PC-9 (cell line): Measurements from ENCODE around the gene CMTM4. TPM values are rescaled to one million over a fixed set of nuclear protein-coding genes. Genes with fewer than 3 reads are reported as not detected.

Experiments used
- BruUV-seq: library from RNA; stranded (reverse); fragments of 400-500 nt; replicated peaks from 2 replicates; lab custom pipeline; 2021; lab: Mats Ljungman, UMichigan
- CTCF ChIA-PET: fragments of 300-600 bp; sonication (Branson Sonifier 250); formaldehyde crosslinking; loops from one replicate; lab custom pipeline; 2022; ENCODE audit warnings: antibody characterized with exemption; lab: Charles Lee
- POLR2A ChIA-PET: fragments of 300-600 bp; sonication (Branson Sonifier 250); formaldehyde crosslinking; loops from one replicate; lab custom pipeline; 2022; ENCODE audit warnings: antibody characterized with exemption; ENCODE audit not compliant: unreplicated experiment; lab: Charles Lee
- DNase-seq, 2 experiments: peaks; one replicate each; pipeline versions ENCODE4 v3.0.0 to v3.0.0-alpha.2; 2015 to 2022; ENCODE audit warnings: mixed read lengths in 1 of 2
- H2AFZ ChIP-seq: fragments of 200-600 bp; sonication (generic); 2 replicates; pipeline ENCODE4 v1.8.1; 2017; ENCODE audit warnings: antibody characterized with exemption
- H3F3A ChIP-seq: fragments of 200-600 bp; sonication (generic); 2 replicates; pipeline ENCODE4 v1.8.1; 2017; ENCODE audit warnings: antibody characterized with exemption, mild to moderate bottlenecking, low read depth; ENCODE audit not compliant: insufficient read depth
- H3K27ac ChIP-seq: fragments of 200-600 bp; sonication (generic); 2 replicates; pipeline ENCODE4 v1.6.1; 2016; ENCODE audit warnings: mixed run types
- H3K27me3 ChIP-seq: fragments of 200-600 bp; sonication (generic); 2 replicates; pipeline ENCODE4 v1.6.1; 2016; ENCODE audit warnings: low read depth, mixed run types; ENCODE audit not compliant: insufficient read depth
- H3K36me3 ChIP-seq: fragments of 200-600 bp; sonication (generic); 2 replicates; pipeline ENCODE4 v1.6.1; 2016; ENCODE audit warnings: low read depth, mixed run types
- H3K4me1 ChIP-seq: fragments of 200-600 bp; sonication (generic); replicated peaks from 2 replicates; pipeline ENCODE4 v1.6.1; 2016; ENCODE audit warnings: mixed run types; ENCODE audit not compliant: insufficient read depth
- H3K4me2 ChIP-seq: fragments of 200-600 bp; sonication (generic); 2 replicates; pipeline ENCODE4 v1.6.1; 2017; ENCODE audit warnings: mixed run types
- H3K4me3 ChIP-seq: fragments of 200-600 bp; sonication (generic); 2 replicates; pipeline ENCODE4 v1.6.1; 2016; ENCODE audit warnings: mixed run types
- H3K79me2 ChIP-seq: fragments of 200-600 bp; sonication (generic); 2 replicates; pipeline ENCODE4 v1.6.1; 2017; ENCODE audit warnings: low read depth, mixed run types
- H3K9me2 ChIP-seq: fragments of 200-600 bp; sonication (generic); 2 replicates; pipeline ENCODE4 v1.8.1; 2017; ENCODE audit warnings: mild to moderate bottlenecking; ENCODE audit not compliant: insufficient read depth
- H3K9me3 ChIP-seq: fragments of 200-600 bp; sonication (generic); 2 replicates; pipeline ENCODE4 v1.8.1; 2016; ENCODE audit warnings: low read depth; ENCODE audit not compliant: insufficient read depth
- H4K20me1 ChIP-seq: fragments of 200-600 bp; sonication (generic); 2 replicates; pipeline ENCODE4 v1.8.1; 2017; ENCODE audit not compliant: insufficient read depth
- CTCF ChIP-seq: fragments of 200-600 bp; sonication (generic); conservative IDR thresholded peaks from 2 replicates; pipeline ENCODE4 v1.6.1; 2017; ENCODE audit warnings: mixed run types, antibody characterized with exemption, mild to moderate bottlenecking, moderate library complexity
- EZH2 ChIP-seq: fragments of 200-600 bp; sonication (generic); IDR thresholded peaks from 2 replicates; pipeline ENCODE4 v1.8.0; 2017; ENCODE audit warnings: antibody characterized with exemption, low read depth
- intact Hi-C: fragments of 100-400 bp; cut with micrococcal nuclease; formaldehyde crosslinking; loops from one replicate; pipeline ENCODE4 v1.10.0; 2022; ENCODE audit not compliant: unreplicated experiment
- total RNA-seq: library from RNA; stranded (reverse); gene quantifications from 2 replicates; pipeline ENCODE4 v1.2.3, GENCODE V29; 2021

Gene CMTM4
- total RNA-seq, 1 experiment from 2014 or later = 81.3 TPM

GRCh38 chr16:66728804-66729203 lies 32.3 kb upstream of the CMTM4 start:
- Histone ChIP-seq H3K27me3 (no peaks in the 10 kb centered on the region), H3K4me2 (no peak overlapping the region), H2AFZ (no peak overlapping the region), H3K9me2 (no peaks in the 10 kb centered on the region), H3K9me3 (no peaks in the 10 kb centered on the region), H4K20me1 (peaks cover 7% of the 10 kb centered on the region; the same call in 1 of the 2 replicates), H3K79me2 (no peaks in the 10 kb centered on the region), H3F3A (peaks cover 16% of the 10 kb centered on the region; the same call in 1 of the 2 replicates), H3K4me3 (no peak overlapping the region), H3K36me3 (peaks cover 34% of the 10 kb centered on the region), H3K27ac (no peak overlapping the region), H3K4me1 (no peaks in the 10 kb centered on the region)
- no peak for TF ChIP-seq CTCF
- no peak for TF ChIP-seq EZH2
- ChIA-PET POLR2A (no interaction called here), CTCF (interaction anchor here (0.6 to 1.3 kb wide), 6 partner anchors 9 to 310 kb away, joined by 3 to 5 read pairs (median 3); no protein-coding TSS in a partner anchor)
- DNase-seq = no peak
- BruUV-seq = no TSS peak
- intact Hi-C loops = loop anchor here (1.0 to 5.0 kb wide), 3 partner anchors 67 to 144 kb away; no protein-coding TSS in a partner anchor

DNA sequence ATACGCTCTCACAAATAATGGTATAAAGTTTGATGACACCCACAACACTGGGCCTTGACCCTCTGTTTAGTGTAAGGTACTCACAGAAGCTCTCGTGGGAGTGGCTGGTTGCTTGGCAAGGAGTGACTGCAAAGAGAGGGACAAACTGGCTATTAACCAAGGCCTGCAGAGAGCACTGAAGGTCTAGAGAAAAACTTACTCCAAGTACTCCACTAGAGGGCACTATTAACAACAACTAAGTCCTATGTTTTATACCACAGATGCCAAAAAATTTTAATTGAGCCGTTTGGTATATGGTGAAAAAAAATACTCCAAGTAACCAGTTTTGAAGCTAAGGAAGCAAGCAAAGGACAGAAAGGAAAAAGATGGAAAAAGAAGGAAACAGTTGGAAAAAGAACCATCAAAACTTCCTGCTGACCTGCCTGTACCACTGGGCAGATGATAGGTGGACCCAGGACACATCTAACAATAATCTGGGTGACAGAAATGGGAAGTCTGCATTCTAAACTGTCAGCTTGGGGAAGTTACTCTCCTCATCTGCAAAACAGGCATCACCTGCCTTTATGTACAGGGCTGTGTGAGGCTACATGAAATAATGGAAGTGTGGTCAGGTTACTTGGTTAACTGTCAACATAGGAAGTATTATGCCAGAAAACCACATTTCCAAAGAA lies 31.7 kb upstream of the CMTM4 start:
- POLR2A ChIA-PET = no interaction called here
- Histone ChIP-seq H3K36me3 (peaks cover 30% of the 10 kb centered on the region), H3K4me2 (no peak overlapping the region), H3K27me3 (no peaks in the 10 kb centered on the region), H3K27ac (no peak overlapping the region), H2AFZ (no peak overlapping the region), H3K4me3 (no peak overlapping the region), H3K9me2 (no peaks in the 10 kb centered on the region), H3F3A (peaks cover 16% of the 10 kb centered on the region; the same call in 1 of the 2 replicates), H3K79me2 (no peaks in the 10 kb centered on the region), H3K4me1 (no peaks in the 10 kb centered on the region), H4K20me1 (peaks cover 7% of the 10 kb centered on the region; the same call in 1 of the 2 replicates), H3K9me3 (no peaks in the 10 kb centered on the region)
- CTCF ChIA-PET = interaction anchor here (0.6 to 1.3 kb wide), 6 partner anchors 9 to 310 kb away, joined by 3 to 5 read pairs (median 3); no protein-coding TSS in a partner anchor
- intact Hi-C loops = loop anchor here (1.0 to 5.0 kb wide), 3 partner anchors 66 to 145 kb away; no protein-coding TSS in a partner anchor
- no TSS peak for BruUV-seq
- TF ChIP-seq EZH2 (no peak), CTCF (peak; percentile 82)
- peak in 1 of 2 experiments; percentile 48 for DNase-seq

GRCh38 chr16:66720766-66721165 lies 24.2 kb upstream of the CMTM4 start:
- Histone ChIP-seq H2AFZ (no peak overlapping the region), H3K4me2 (no peak overlapping the region), H3K36me3 (peaks cover 12% of the 10 kb centered on the region; the same call in 1 of the 2 replicates), H3F3A (peaks cover 4% of the 10 kb centered on the region; the same call in 1 of the 2 replicates), H4K20me1 (no peaks in the 10 kb centered on the region), H3K9me2 (no peaks in the 10 kb centered on the region), H3K4me1 (no peaks in the 10 kb centered on the region), H3K27me3 (no peaks in the 10 kb centered on the region), H3K79me2 (no peaks in the 10 kb centered on the region), H3K9me3 (no peaks in the 10 kb centered on the region), H3K27ac (no peak overlapping the region), H3K4me3 (no peak overlapping the region)
- no TSS peak for BruUV-seq
- POLR2A ChIA-PET = no interaction called here
- CTCF ChIA-PET = no interaction called here
- TF ChIP-seq CTCF = no peak
- no peak for TF ChIP-seq EZH2
- DNase-seq = no peak
- intact Hi-C loops = no loop called here
